Activated T-helper 1 cell treated with Interleukin-2 at 50 U/mL for 16 hours (primary cell): ENCODE results near the gene TENM3.
"Not testable (repeated sequence)": the region's sequence is repeated elsewhere in the genome, so short reads cannot be mapped to it uniquely, and the experiment has no call there.

Source experiments
- DNase-seq: peaks from one replicate; pipeline ENCODE4 v3.0.0-alpha.2; 2020; ENCODE audit warnings: low read depth

Gene TENM3

GRCh38 chr4:182228991-182229577 lies 14.1 kb upstream of the TENM3 start:
- DNase-seq, result no peak

GRCh38 chr4:182230256-182230655 lies 12.9 kb upstream of the TENM3 start:
- DNase-seq, result no peak

- DNase-seq, result no peak
Observed at GRCh38 chr4:182231080-182231479, 12.1 kb upstream of the TENM3 start.

- no peak for DNase-seq
Observed at GRCh38 chr4:182231496-182231895, 11.7 kb upstream of the TENM3 start.

GRCh38 chr4:182233310-182234090 lies 9.7 kb upstream of the TENM3 start:
- DNase-seq, result no peak

- no peak for DNase-seq
Observed at GRCh38 chr4:182235021-182235795, 8.0 kb upstream of the TENM3 start.

GRCh38 chr4:182236186-182236585 lies 7.0 kb upstream of the TENM3 start:
- no peak for DNase-seq

GRCh38 chr4:182237010-182237409 lies 6.2 kb upstream of the TENM3 start:
- DNase-seq, result not testable (repeated sequence)

- DNase-seq, result no peak
Observed at GRCh38 chr4:182238355-182238931, 4.8 kb upstream of the TENM3 start.

- DNase-seq, result no peak
Observed at GRCh38 chr4:182240161-182241130, 2.8 kb upstream of the TENM3 start.

GRCh38 chr4:182242260-182242659 lies 942 bp upstream of the TENM3 start:
- not testable (repeated sequence) for DNase-seq

- DNase-seq, result no peak
Observed at GRCh38 chr4:182242787-182243186, 415 bp upstream of the TENM3 start.

- no peak for DNase-seq
Observed at GRCh38 chr4:182245041-182245440, 1.8 kb downstream of the TENM3 start.

- no peak for DNase-seq
Observed at GRCh38 chr4:182245541-182246215, 2.5 kb downstream of the TENM3 start.

- DNase-seq, result no peak
Observed at GRCh38 chr4:182246401-182247205, 3.4 kb downstream of the TENM3 start.

- DNase-seq, result no peak
Observed at GRCh38 chr4:182248295-182248694, 5.1 kb downstream of the TENM3 start.

- no peak for DNase-seq
Observed at GRCh38 chr4:182250446-182250845, 7.2 kb downstream of the TENM3 start.

GRCh38 chr4:182251116-182251515 lies 7.9 kb downstream of the TENM3 start:
- no peak for DNase-seq

- no peak for DNase-seq
Observed at GRCh38 chr4:182252220-182252619, 9.0 kb downstream of the TENM3 start.
